OCI-LY7 (cell line): ENCODE results near the gene NCAPD2. TPM values are rescaled to one million over a fixed set of nuclear protein-coding genes. Genes with fewer than 3 reads are reported as not detected.
"Not testable (repeated sequence)": the region's sequence is repeated elsewhere in the genome, so short reads cannot be mapped to it uniquely, and the experiment has no call there.

Experiments used
- BruUV-seq: library from RNA; stranded (reverse); fragments of 400-500 nt; replicated peaks from 2 replicates; lab custom pipeline; 2021; lab: Mats Ljungman, UMichigan
- CTCF ChIA-PET: fragments of 300-600 bp; sonication (Branson Sonifier 250); formaldehyde crosslinking; loops from one replicate; lab custom pipeline; 2022; ENCODE audit warnings: antibody characterized with exemption; ENCODE audit not compliant: unreplicated experiment; lab: Charles Lee
- POLR2A ChIA-PET: fragments of 300-600 bp; sonication (Branson Sonifier 250); formaldehyde crosslinking; loops from one replicate; lab custom pipeline; 2022; ENCODE audit warnings: antibody characterized with exemption; lab: Charles Lee
- DNase-seq: peaks from one replicate; pipeline ENCODE4 v3.0.0-alpha.2; 2015; ENCODE audit warnings: low spot score
- H2AFZ ChIP-seq: fragments of 200-600 bp; sonication (generic), shearing (Covaris generic); 2 replicates; pipeline ENCODE4 v1.6.1; 2014; ENCODE audit warnings: mild to moderate bottlenecking, antibody characterized with exemption, low read length, moderate library complexity
- H3K27ac ChIP-seq: fragments of 200-600 bp; sonication (generic); 2 replicates; pipeline ENCODE4 v1.5.1; 2014; ENCODE audit warnings: mixed run types, low read depth, mild to moderate bottlenecking, moderate library complexity, low read length, inconsistent platforms; ENCODE audit not compliant: poor library complexity, severe bottlenecking
- H3K36me3 ChIP-seq: fragments of 200-600 bp; sonication (generic); 2 replicates; pipeline ENCODE4 v1.6.1; 2014; ENCODE audit warnings: mild to moderate bottlenecking, antibody characterized with exemption, low read length, moderate library complexity, mixed read lengths; ENCODE audit not compliant: insufficient read depth
- H3K4me1 ChIP-seq: fragments of 200-600 bp; sonication (generic); 2 replicates; pipeline ENCODE4 v1.5.1; 2014; ENCODE audit warnings: mild to moderate bottlenecking, low read length; ENCODE audit not compliant: insufficient read depth, poor library complexity, severe bottlenecking
- H3K4me2 ChIP-seq: fragments of 200-600 bp; sonication (generic); 2 replicates; pipeline ENCODE4 v1.6.1; 2014; ENCODE audit warnings: mild to moderate bottlenecking, low read length
- H3K4me3 ChIP-seq: fragments of 200-600 bp; sonication (generic); 2 replicates; pipeline ENCODE4 v1.5.1; 2014; ENCODE audit warnings: mild to moderate bottlenecking, low read depth, low read length; ENCODE audit not compliant: poor library complexity, severe bottlenecking
- H3K79me2 ChIP-seq: fragments of 200-600 bp; sonication (generic); 2 replicates; pipeline ENCODE4 v1.6.1; 2016; ENCODE audit warnings: low read depth, mild to moderate bottlenecking, low read length, moderate library complexity, mixed read lengths; ENCODE audit not compliant: insufficient read depth
- H3K9me2 ChIP-seq: fragments of 200-600 bp; sonication (generic); 2 replicates; pipeline ENCODE4 v1.6.1; 2016; ENCODE audit warnings: mild to moderate bottlenecking, low read length, mixed read lengths; ENCODE audit not compliant: insufficient read depth
- H3K9me3 ChIP-seq: fragments of 200-600 bp; sonication (generic); 2 replicates; pipeline ENCODE4 v1.6.1; 2014; ENCODE audit warnings: mild to moderate bottlenecking, mixed run types, low read length, mixed read lengths
- H4K20me1 ChIP-seq: fragments of 200-600 bp; sonication (generic); 2 replicates; pipeline ENCODE4 v1.6.1; 2014; ENCODE audit warnings: mild to moderate bottlenecking, antibody characterized with exemption, low read length, moderate library complexity, mixed read lengths; ENCODE audit not compliant: insufficient read depth
- CTCF ChIP-seq: fragments of 200-600 bp; sonication (generic); conservative IDR thresholded peaks from 2 replicates; pipeline ENCODE4 v1.5.1; 2014; ENCODE audit warnings: mild to moderate bottlenecking, antibody characterized with exemption, low read length, moderate library complexity, mixed read lengths
- EZH2phosphoT487 ChIP-seq: fragments of 200-600 bp; sonication (generic); IDR thresholded peaks from 2 replicates; pipeline ENCODE4 v1.6.1; 2018; ENCODE audit warnings: low read depth, borderline replicate concordance, mild to moderate bottlenecking, mixed run types, antibody characterized with exemption, low read length, moderate library complexity, mixed read lengths
- intact Hi-C: fragments of 100-400 bp; cut with micrococcal nuclease; formaldehyde crosslinking; loops from one replicate; pipeline ENCODE4 v1.10.0; 2022; ENCODE audit not compliant: unreplicated experiment
- total RNA-seq, 2 experiments: library from RNA; depleted of rRNA in 1 of 2; stranded (reverse); fragments of >200 nt in 1 of 2; shearing (Covaris generic) in 1 of 2; gene quantifications; 2 replicates each; pipeline ENCODE4 v1.2.3, GENCODE V29; 2014 to 2022

NCAPD2 gene
- total RNA-seq, 2 experiments from 2014 or later: 157 to 225 TPM

DNA sequence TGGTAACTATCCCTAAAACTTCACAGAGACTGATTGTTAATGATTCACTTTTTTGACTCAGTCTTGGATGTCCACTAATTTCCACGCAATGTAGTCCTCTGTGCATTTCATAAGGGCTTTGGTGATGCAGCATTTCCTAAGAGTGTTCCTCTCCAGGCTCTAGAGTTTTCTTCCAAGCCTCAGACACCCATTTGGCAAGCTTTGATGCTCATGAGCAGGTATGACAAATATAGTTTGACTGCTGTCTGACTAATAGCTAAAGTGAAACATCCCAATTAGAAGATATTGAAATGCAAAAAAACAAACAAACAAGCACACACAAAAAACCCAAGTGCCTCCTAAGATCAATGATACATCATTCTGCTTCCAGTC is 21.9 kb upstream of the NCAPD2 start:
- intact Hi-C loops: loop anchor here (2.0 kb wide), 1 partner anchor 63 kb away; the partner anchor contains the start of gene GAPDH
- 0 out of 2 replicates have a peak, but pooled peaks cover 5% of the 10 kb centered on the region for H3K9me3 ChIP-seq
- no peak overlapping the region for H3K4me3 ChIP-seq
- H3K4me2 ChIP-seq: no peak overlapping the region
- H3K9me2 ChIP-seq: no peaks in the 10 kb centered on the region
- H2AFZ ChIP-seq: no peak overlapping the region
- H4K20me1 ChIP-seq: peaks cover 16% of the 10 kb centered on the region; the same call in 1 of the 2 replicates
- H3K27ac ChIP-seq: no peak overlapping the region
- no peak for DNase-seq
- H3K79me2 ChIP-seq: peaks cover 25% of the 10 kb centered on the region
- peaks cover 26% of the 10 kb centered on the region for H3K36me3 ChIP-seq
- TF ChIP-seq CTCF (no peak), EZH2phosphoT487 (no peak)
- no TSS peak for BruUV-seq
- CTCF ChIA-PET: no interaction called here
- POLR2A ChIA-PET: interaction anchor here (1.1 to 1.6 kb wide), 3 partner anchors 9 to 16 kb away, joined by 3 to 9 read pairs (median 3); no protein-coding TSS in a partner anchor
- H3K4me1 ChIP-seq: peaks cover 25% of the 10 kb centered on the region

DNA sequence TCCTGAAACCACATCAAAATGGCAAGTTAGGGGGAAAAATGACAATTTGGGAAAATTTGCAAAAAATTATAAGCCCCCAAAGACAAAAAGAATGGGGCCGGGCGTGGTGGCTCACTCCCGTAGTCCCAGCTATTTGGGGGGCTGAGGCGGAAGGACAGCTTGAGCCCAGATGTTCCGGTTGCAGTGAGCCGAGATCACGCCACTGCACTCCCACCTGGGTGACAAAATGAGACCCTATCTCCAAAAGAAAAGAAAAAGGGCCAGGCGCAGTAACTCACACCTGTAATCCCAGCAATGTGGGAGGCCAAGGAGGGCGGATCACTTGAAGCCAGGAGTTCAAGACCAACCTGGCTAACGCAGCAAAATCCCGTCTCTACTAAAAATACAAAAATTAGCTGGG is 21.4 kb upstream of the NCAPD2 start:
- no TSS peak for BruUV-seq
- Histone ChIP-seq H4K20me1 (peaks cover 16% of the 10 kb centered on the region; the same call in 1 of the 2 replicates), H3K9me2 (no peaks in the 10 kb centered on the region), H3K36me3 (peaks cover 22% of the 10 kb centered on the region), H3K9me3 (0 out of 2 replicates have a peak, but pooled peaks cover 5% of the 10 kb centered on the region), H2AFZ (no peak overlapping the region), H3K4me3 (no peak overlapping the region), H3K79me2 (peaks cover 25% of the 10 kb centered on the region), H3K4me1 (peaks cover 25% of the 10 kb centered on the region), H3K27ac (no peak overlapping the region), H3K4me2 (no peak overlapping the region)
- intact Hi-C loops: no loop called here
- POLR2A ChIA-PET: interaction anchor here (0.6 to 1.6 kb wide), 4 partner anchors 8 to 66 kb away, joined by 3 to 9 read pairs (median 4); no protein-coding TSS in a partner anchor
- no peak for TF ChIP-seq CTCF
- no peak for TF ChIP-seq EZH2phosphoT487
- no peak for DNase-seq
- CTCF ChIA-PET: no interaction called here

DNA sequence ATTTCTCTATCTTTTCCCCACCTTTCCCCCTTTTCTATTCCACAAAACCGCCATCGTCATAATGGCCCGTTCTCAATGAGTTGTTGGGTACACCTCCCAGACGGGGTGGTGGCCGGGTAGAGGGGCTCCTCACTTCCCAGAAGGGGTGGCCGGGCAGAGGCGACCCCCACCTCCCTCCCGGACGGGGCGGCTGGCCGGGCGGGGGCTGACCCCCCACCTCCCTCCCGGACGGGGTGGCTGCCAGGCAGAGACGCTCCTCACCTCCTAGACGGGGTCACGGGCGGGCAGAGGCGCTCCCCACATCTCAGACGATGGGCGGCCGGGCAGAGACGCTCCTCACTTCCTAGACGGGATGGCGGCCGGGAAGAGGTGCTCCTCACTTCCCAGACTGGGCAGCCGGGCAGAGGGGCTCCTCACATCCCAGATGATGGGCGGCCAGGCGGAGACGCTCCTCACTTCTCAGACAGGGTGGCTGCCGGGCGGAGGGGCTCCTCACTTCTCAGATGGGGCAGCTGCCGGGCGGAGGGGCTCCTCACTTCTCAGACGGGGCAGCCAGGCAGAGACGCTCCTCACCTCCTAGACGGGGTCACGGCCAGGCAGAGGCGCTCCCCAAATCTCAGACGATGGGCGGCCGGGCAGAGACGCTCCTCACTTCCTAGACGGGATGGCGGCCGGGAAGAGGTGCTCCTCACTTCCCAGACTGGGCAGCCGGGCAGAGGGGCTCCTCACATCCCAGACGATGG is 18.5 kb upstream of the NCAPD2 start:
- H3K36me3 ChIP-seq, DNase-seq, BruUV-seq, CTCF ChIA-PET, H3K27ac ChIP-seq, H3K4me3 ChIP-seq, H2AFZ ChIP-seq, POLR2A ChIA-PET, H3K4me1 ChIP-seq, H3K79me2 ChIP-seq, H4K20me1 ChIP-seq, H3K9me3 ChIP-seq, H3K4me2 ChIP-seq, H3K9me2 ChIP-seq, intact Hi-C loops: not testable (repeated sequence)
